ENCODE results near the gene OR1I1. TPM values are rescaled to one million over a fixed set of nuclear protein-coding genes. Genes with fewer than 3 reads are reported as not detected.

Gene OR1I1
- polyA plus RNA-seq, 1 donor from 2014 or later, result not detected

DNA sequence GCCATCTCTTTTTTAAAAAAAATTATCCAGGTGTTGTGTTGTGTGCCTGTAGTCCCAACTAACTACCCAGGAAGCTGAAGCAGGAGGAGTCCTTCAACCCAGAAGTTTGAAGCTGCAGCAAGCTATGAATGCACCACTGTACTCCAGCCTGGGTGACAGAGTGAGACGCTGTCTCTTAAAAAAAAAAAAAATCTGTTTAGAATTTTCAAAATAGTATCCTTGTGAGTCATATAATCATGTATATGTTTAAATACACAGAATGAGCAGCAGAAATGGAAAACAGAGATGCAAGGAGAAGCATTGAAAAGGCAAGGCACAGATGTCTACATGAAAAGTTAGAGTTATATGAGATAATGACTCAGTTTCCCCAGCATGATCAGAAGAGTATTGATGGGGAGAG, 56.4 kb downstream of the OR1I1 start:
- Mint-ChIP-seq H3K36me3 (peaks cover 2% of the 10 kb centered on the region), H3K4me3 (no peak overlapping the region), H3K27me3 (peaks cover 4% of the 10 kb centered on the region), H3K9me3 (peaks cover 0 to 10% (median 0%) of the 10 kb centered on the region in 3 donors), H3K27ac (no peak overlapping the region), H3K4me1 (no peaks in the 10 kb centered on the region)

- peaks cover 0 to 10% (median 0%) of the 10 kb centered on the region in 3 donors for H3K9me3 Mint-ChIP-seq
- H3K27me3 Mint-ChIP-seq, result peaks cover 4% of the 10 kb centered on the region
- peaks cover 2% of the 10 kb centered on the region for H3K36me3 Mint-ChIP-seq
- peak overlapping the region in 1 of 3 donors; percentile 78 for H3K27ac Mint-ChIP-seq
- H3K4me1 Mint-ChIP-seq, result no peaks in the 10 kb centered on the region
- H3K4me3 Mint-ChIP-seq, result no peak overlapping the region
Measured at GRCh38 chr19:15141143-15141542, 59.1 kb downstream of the OR1I1 start.

GRCh38 chr19:15142313-15142712, 60.3 kb downstream of the OR1I1 start:
- Mint-ChIP-seq H3K27ac (no peak overlapping the region), H3K36me3 (peaks cover 2% of the 10 kb centered on the region), H3K4me3 (no peak overlapping the region), H3K27me3 (peaks cover 2% of the 10 kb centered on the region), H3K9me3 (peaks cover 0 to 10% (median 0%) of the 10 kb centered on the region in 3 donors), H3K4me1 (no peaks in the 10 kb centered on the region)

Other genes with a start within 250 kb of the OR1I1 start
- gene OR7A5, start 247.0 kb upstream of the OR1I1 start, polyA plus RNA-seq, result not detected
- gene OR7C1, start 247.0 kb upstream of the OR1I1 start, polyA plus RNA-seq, result not detected
- gene OR7A10, start 233.3 kb upstream of the OR1I1 start, polyA plus RNA-seq, result not detected
- gene OR7A17, start 196.1 kb upstream of the OR1I1 start, polyA plus RNA-seq, result not detected
- not detected for gene OR7C2, start 140.7 kb upstream of the OR1I1 start, polyA plus RNA-seq
- not detected for gene SLC1A6, start 102.3 kb upstream of the OR1I1 start, polyA plus RNA-seq
- not detected for gene CASP14, start 32.7 kb upstream of the OR1I1 start, polyA plus RNA-seq
- not detected for gene SYDE1, start 25.2 kb downstream of the OR1I1 start, polyA plus RNA-seq
- gene NOTCH3, start 118.8 kb downstream of the OR1I1 start, polyA plus RNA-seq, result not detected
- gene EPHX3, start 150.2 kb downstream of the OR1I1 start, polyA plus RNA-seq, result not detected